Measurements from ENCODE around the gene CDRT4. TPM values are rescaled to one million over a fixed set of nuclear protein-coding genes. Genes with fewer than 3 reads are reported as not detected.

Gene CDRT4
- total RNA-seq, 4 donors from 2014 or later = 1.8 to 8.7 (median 7.0) TPM

- TF ChIP-seq CTCF (IDR thresholded peaks at IDR 0.05; ENCODE audit: low read depth) = no peak
Observed at GRCh38 chr17:15468126-15468525, 705 bp upstream of the CDRT4 start.

- no peak for TF ChIP-seq CTCF (IDR thresholded peaks at IDR 0.05; ENCODE audit: low read depth)
Observed at GRCh38 chr17:15466131-15466530, 1.3 kb downstream of the CDRT4 start.

- no peak for TF ChIP-seq CTCF (IDR thresholded peaks at IDR 0.05; ENCODE audit: low read depth)
Observed at GRCh38 chr17:15465045-15465701, 2.2 kb downstream of the CDRT4 start.

- TF ChIP-seq CTCF (IDR thresholded peaks at IDR 0.05; ENCODE audit: low read depth) = no peak
Observed at GRCh38 chr17:15464231-15464985, 3.0 kb downstream of the CDRT4 start.

- TF ChIP-seq CTCF (IDR thresholded peaks at IDR 0.05; ENCODE audit: low read depth) = no peak
Observed at GRCh38 chr17:15462976-15463772, 4.2 kb downstream of the CDRT4 start.

- no peak for TF ChIP-seq CTCF (IDR thresholded peaks at IDR 0.05; ENCODE audit: low read depth)
Observed at GRCh38 chr17:15457723-15458094, 9.7 kb downstream of the CDRT4 start.

Data from subcutaneous adipose tissue (tissue), 4 donors.